ENCODE results near the gene KRTAP10-7.

- TF ChIP-seq, protein P1, sequence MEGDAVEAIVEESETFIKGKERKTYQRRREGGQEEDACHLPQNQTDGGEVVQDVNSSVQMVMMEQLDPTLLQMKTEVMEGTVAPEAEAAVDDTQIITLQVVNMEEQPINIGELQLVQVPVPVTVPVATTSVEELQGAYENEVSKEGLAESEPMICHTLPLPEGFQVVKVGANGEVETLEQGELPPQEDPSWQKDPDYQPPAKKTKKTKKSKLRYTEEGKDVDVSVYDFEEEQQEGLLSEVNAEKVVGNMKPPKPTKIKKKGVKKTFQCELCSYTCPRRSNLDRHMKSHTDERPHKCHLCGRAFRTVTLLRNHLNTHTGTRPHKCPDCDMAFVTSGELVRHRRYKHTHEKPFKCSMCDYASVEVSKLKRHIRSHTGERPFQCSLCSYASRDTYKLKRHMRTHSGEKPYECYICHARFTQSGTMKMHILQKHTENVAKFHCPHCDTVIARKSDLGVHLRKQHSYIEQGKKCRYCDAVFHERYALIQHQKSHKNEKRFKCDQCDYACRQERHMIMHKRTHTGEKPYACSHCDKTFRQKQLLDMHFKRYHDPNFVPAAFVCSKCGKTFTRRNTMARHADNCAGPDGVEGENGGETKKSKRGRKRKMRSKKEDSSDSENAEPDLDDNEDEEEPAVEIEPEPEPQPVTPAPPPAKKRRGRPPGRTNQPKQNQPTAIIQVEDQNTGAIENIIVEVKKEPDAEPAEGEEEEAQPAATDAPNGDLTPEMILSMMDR (IDR thresholded peaks at IDR 0.05; ENCODE audit: insufficient read depth, low read depth, low read length), result no peak
- no peak for TF ChIP-seq EZH2 (IDR thresholded peaks at IDR 0.05; ENCODE audit: insufficient read depth, low read length)
Observed at GRCh38 chr21:44611551-44611950, 11.2 kb downstream of the KRTAP10-7 start.

Data from astrocyte (in vitro differentiated cells and primary cell).